HG03354 (cell line): Measurements from ENCODE around the gene TLL2.

Experiments used
- ATAC-seq: cut with Tn5 transposase; IDR thresholded peaks from one replicate; pipeline ENCODE4 v1.9.1; 2021; ENCODE audit warnings: mild to moderate bottlenecking; ENCODE audit not compliant: unreplicated experiment, poor library complexity, severe bottlenecking

TLL2 gene

GRCh38 chr10:96370584-96371157 is 143.1 kb downstream of the TLL2 start:
- ATAC-seq: no peak

- no peak for ATAC-seq
These were observed 143.7 kb downstream of the TLL2 start for GRCh38 chr10:96369890-96370583.

GRCh38 chr10:96368971-96369370 is 144.8 kb downstream of the TLL2 start:
- ATAC-seq: no peak

- no peak for ATAC-seq
These were observed 146.3 kb downstream of the TLL2 start for GRCh38 chr10:96367470-96367869.

GRCh38 chr10:96366508-96366907 is 147.2 kb downstream of the TLL2 start:
- no peak for ATAC-seq

- no peak for ATAC-seq
These were observed 148.2 kb downstream of the TLL2 start for GRCh38 chr10:96365571-96365970.

GRCh38 chr10:96360766-96361165 is 153.0 kb downstream of the TLL2 start:
- ATAC-seq: no peak

GRCh38 chr10:96360331-96360730 is 153.4 kb downstream of the TLL2 start:
- ATAC-seq: no peak

- ATAC-seq: no peak
These were observed 154.1 kb downstream of the TLL2 start for GRCh38 chr10:96359616-96360015.

GRCh38 chr10:96358851-96359540 is 154.7 kb downstream of the TLL2 start, which contains the start of gene OPALIN:
TSS of gene OPALIN (minus strand) at chr10:96359002. CDS start at chr10:96358896, 106 bp downstream.
- ATAC-seq: no peak

GRCh38 chr10:96357038-96357620 is 156.6 kb downstream of the TLL2 start:
- no peak for ATAC-seq

- ATAC-seq: no peak
These were observed 161.1 kb downstream of the TLL2 start for GRCh38 chr10:96352582-96352981.

GRCh38 chr10:96352027-96352426 is 161.7 kb downstream of the TLL2 start:
- no peak for ATAC-seq

- ATAC-seq: no peak
These were observed 167.4 kb downstream of the TLL2 start for GRCh38 chr10:96346295-96346694.

GRCh38 chr10:96345222-96345621 is 168.5 kb downstream of the TLL2 start:
- ATAC-seq: no peak

GRCh38 chr10:96344178-96344577 is 169.5 kb downstream of the TLL2 start:
- ATAC-seq: no peak

GRCh38 chr10:96342402-96342801 is 171.3 kb downstream of the TLL2 start:
- ATAC-seq: no peak

- ATAC-seq: peak; percentile 48
These were observed 172.2 kb downstream of the TLL2 start for GRCh38 chr10:96341219-96342182.
